ENCODE data around the gene ARSG. TPM values are rescaled to one million over a fixed set of nuclear protein-coding genes. Genes with fewer than 3 reads are reported as not detected.

The ARSG gene
- total and polyA plus RNA-seq, 4 donors: 1.5 to 5.4 (median 2.3) TPM

- no peak overlapping the region for H3K4me3 ChIP-seq (ENCODE audit: low read depth in 1 of 3, low read length in 3 of 3)
- H3K27me3 ChIP-seq (ENCODE audit: control insufficient read depth in 4 of 4, insufficient read depth in 4 of 4, low read length in 3 of 4): no peaks in the 10 kb centered on the region
- H3K9ac ChIP-seq (ENCODE audit: low read depth in 1 of 2, low read length in 2 of 2): no peak overlapping the region
- H3K4me1 ChIP-seq (ENCODE audit: control insufficient read depth in 4 of 4, insufficient read depth in 4 of 4, low read length in 3 of 4): peaks cover 5 to 18% (median 13%) of the 10 kb centered on the region in 4 donors
- WGBS: 57% methylated on average over 6 of the region's 6 CpGs
- DNase-seq (ENCODE audit: low spot score): no peak
- no peak overlapping the region for H3K27ac ChIP-seq (ENCODE audit: low read depth in 1 of 2, low read length in 2 of 2)
- no peaks in the 10 kb centered on the region for H3K9me3 ChIP-seq (ENCODE audit: control insufficient read depth in 4 of 4, low read length in 3 of 4)
- TF ChIP-seq RAD21 (IDR thresholded peaks at IDR 0.05): peak in 1 of 2 donors; percentile 22
- no peak for TF ChIP-seq EGR1 (IDR thresholded peaks at IDR 0.05; ENCODE audit: low read depth in 2 of 2)
- no peaks in the 10 kb centered on the region for H3K36me3 ChIP-seq (ENCODE audit: control insufficient read depth in 4 of 4, insufficient read depth in 3 of 4, low read depth in 1 of 4, low read length in 3 of 4)
Measured at GRCh38 chr17:68463211-68464019, 172.1 kb downstream of the ARSG start.

- peaks cover 0 to 3% (median 0%) of the 10 kb centered on the region in 4 donors for H3K4me1 ChIP-seq (ENCODE audit: control insufficient read depth in 4 of 4, insufficient read depth in 4 of 4, low read length in 3 of 4)
- DNase-seq (ENCODE audit: low spot score): no peak
- 54% methylated on average over 5 of the region's 5 CpGs for WGBS
- TF ChIP-seq EGR1 (IDR thresholded peaks at IDR 0.05; ENCODE audit: low read depth in 2 of 2): no peak
- TF ChIP-seq YY1 (IDR thresholded peaks at IDR 0.05): no peak
- no peak for TF ChIP-seq NR2F2 (IDR thresholded peaks at IDR 0.05)
- TF ChIP-seq ZBTB33 (IDR thresholded peaks at IDR 0.05): no peak
- TF ChIP-seq RXRA (IDR thresholded peaks at IDR 0.05): no peak
- TF ChIP-seq GABPA (IDR thresholded peaks at IDR 0.05 in 1 of 2, conservative IDR thresholded peaks at IDR 0.05 in 1 of 2): no peak
- TF ChIP-seq MAX (IDR thresholded peaks at IDR 0.05): no peak
- no peak for TF ChIP-seq ATF3 (IDR thresholded peaks at IDR 0.05)
- TF ChIP-seq FOXA2 (IDR thresholded peaks at IDR 0.05): no peak
- no peak for TF ChIP-seq JUND (IDR thresholded peaks at IDR 0.05)
- H3K4me3 ChIP-seq (ENCODE audit: low read depth in 1 of 3, low read length in 3 of 3): no peak overlapping the region
- no peaks in the 10 kb centered on the region for H3K36me3 ChIP-seq (ENCODE audit: control insufficient read depth in 4 of 4, insufficient read depth in 3 of 4, low read depth in 1 of 4, low read length in 3 of 4)
- H3K27me3 ChIP-seq (ENCODE audit: control insufficient read depth in 4 of 4, insufficient read depth in 4 of 4, low read length in 3 of 4): no peaks in the 10 kb centered on the region
- H3K27ac ChIP-seq (ENCODE audit: low read depth in 1 of 2, low read length in 2 of 2): no peak overlapping the region
- H3K9me3 ChIP-seq (ENCODE audit: control insufficient read depth in 4 of 4, low read length in 3 of 4): no peaks in the 10 kb centered on the region
- H3K9ac ChIP-seq (ENCODE audit: low read depth in 1 of 2, low read length in 2 of 2): no peak overlapping the region
Measured at GRCh38 chr17:68468334-68468733, 177.0 kb downstream of the ARSG start.

- no peak for DNase-seq (ENCODE audit: low spot score)
- Histone ChIP-seq H3K27me3 (ENCODE audit: control insufficient read depth in 4 of 4, insufficient read depth in 4 of 4, low read length in 3 of 4) (no peaks in the 10 kb centered on the region), H3K4me3 (ENCODE audit: low read depth in 1 of 3, low read length in 3 of 3) (no peak overlapping the region), H3K9ac (ENCODE audit: low read depth in 1 of 2, low read length in 2 of 2) (no peak overlapping the region), H3K27ac (ENCODE audit: low read depth in 1 of 2, low read length in 2 of 2) (no peak overlapping the region), H3K36me3 (ENCODE audit: control insufficient read depth in 4 of 4, insufficient read depth in 3 of 4, low read depth in 1 of 4, low read length in 3 of 4) (no peaks in the 10 kb centered on the region), H3K9me3 (ENCODE audit: control insufficient read depth in 4 of 4, low read length in 3 of 4) (no peaks in the 10 kb centered on the region), H3K4me1 (ENCODE audit: control insufficient read depth in 4 of 4, insufficient read depth in 4 of 4, low read length in 3 of 4) (peaks cover 0 to 3% (median 0%) of the 10 kb centered on the region in 4 donors)
- no peak for TF ChIP-seq RAD21 (IDR thresholded peaks at IDR 0.05)
- TF ChIP-seq REST (IDR thresholded peaks at IDR 0.05): no peak
- TF ChIP-seq RXRA (IDR thresholded peaks at IDR 0.05): no peak
- no peak for TF ChIP-seq FOXA2 (IDR thresholded peaks at IDR 0.05)
- no peak for TF ChIP-seq CTCF (IDR thresholded peaks at IDR 0.05; ENCODE audit: low read depth, low read length, missing input control)
- TF ChIP-seq SP1 (IDR thresholded peaks at IDR 0.05): no peak
- no peak for TF ChIP-seq GABPA (IDR thresholded peaks at IDR 0.05 in 1 of 2, conservative IDR thresholded peaks at IDR 0.05 in 1 of 2)
- no peak for TF ChIP-seq YY1 (IDR thresholded peaks at IDR 0.05)
- TF ChIP-seq HNF4A (conservative IDR thresholded peaks at IDR 0.05): no peak
- TF ChIP-seq HNF4G (IDR thresholded peaks at IDR 0.05): no peak
- no peak for TF ChIP-seq MAX (IDR thresholded peaks at IDR 0.05)
- no peak for TF ChIP-seq NR2F2 (IDR thresholded peaks at IDR 0.05)
- TF ChIP-seq JUND (IDR thresholded peaks at IDR 0.05): no peak
- TF ChIP-seq TAF1 (conservative IDR thresholded peaks at IDR 0.05): no peak
- WGBS: 97% methylated on average over 1 of the region's 1 CpG
Measured at GRCh38 chr17:68468788-68469187, 177.5 kb downstream of the ARSG start.
